Loucy (cell line): ENCODE results near the gene MRPS34.

ENCODE experiments used
- H2AFZ ChIP-seq: fragments of 200-600 bp; sonication (generic); 2 replicates; pipeline ENCODE4 v1.6.0; 2016; ENCODE audit warnings: antibody characterized with exemption, mild to moderate bottlenecking, low read length, moderate library complexity
- H3F3A ChIP-seq: fragments of 200-600 bp; 2 replicates; pipeline ENCODE4 v1.6.0; 2016; ENCODE audit warnings: antibody characterized with exemption, low read depth, mild to moderate bottlenecking
- H3K27me3 ChIP-seq: fragments of 200-600 bp; sonication (generic); 2 replicates; pipeline ENCODE4 v1.6.1; 2014; ENCODE audit warnings: low read length, mild to moderate bottlenecking; ENCODE audit not compliant: insufficient read depth, poor library complexity, severe bottlenecking
- H3K36me3 ChIP-seq: fragments of 200-600 bp; sonication (generic); 2 replicates; pipeline ENCODE4 v1.6.1; 2016; ENCODE audit warnings: low read length; ENCODE audit not compliant: insufficient read depth
- H3K4me1 ChIP-seq: fragments of 200-600 bp; sonication (generic); 2 replicates; pipeline ENCODE4 v1.5.1; 2014; ENCODE audit warnings: low read length, mild to moderate bottlenecking; ENCODE audit not compliant: insufficient read depth, poor library complexity, severe bottlenecking
- H3K4me2 ChIP-seq: fragments of 200-600 bp; sonication (generic); 2 replicates; pipeline ENCODE4 v1.6.0; 2014; ENCODE audit warnings: antibody characterized with exemption, low read length, low read depth, mild to moderate bottlenecking; ENCODE audit not compliant: poor library complexity, severe bottlenecking
- H3K4me3 ChIP-seq: fragments of 200-600 bp; sonication (generic); 2 replicates; pipeline ENCODE4 v1.5.1; 2014; ENCODE audit warnings: low read length, mild to moderate bottlenecking, mixed read lengths; ENCODE audit not compliant: poor library complexity, severe bottlenecking
- H3K79me2 ChIP-seq: fragments of 200-600 bp; sonication (generic); 2 replicates; pipeline ENCODE4 v1.6.1; 2014; ENCODE audit warnings: low read length; ENCODE audit not compliant: insufficient read depth
- H3K9ac ChIP-seq: fragments of 200-600 bp; sonication (generic); 2 replicates; pipeline ENCODE4 v1.6.0; 2014; ENCODE audit warnings: mild to moderate bottlenecking, low read depth, low read length, moderate library complexity; ENCODE audit not compliant: poor library complexity, severe bottlenecking
- H3K9me2 ChIP-seq: fragments of 200-600 bp; sonication (generic); replicated peaks from 2 replicates; pipeline ENCODE4 v1.6.1; 2016; ENCODE audit warnings: low read depth, low read length, mixed read lengths
- H3K9me3 ChIP-seq: fragments of 200-600 bp; sonication (generic); 2 replicates; pipeline ENCODE4 v1.6.1; 2014; ENCODE audit warnings: mild to moderate bottlenecking, antibody characterized with exemption, low read length, low read depth; ENCODE audit not compliant: insufficient read depth
- H4K20me1 ChIP-seq: fragments of 200-600 bp; sonication (generic); 2 replicates; pipeline ENCODE4 v1.6.0; 2014; ENCODE audit warnings: antibody characterized with exemption, low read length, mild to moderate bottlenecking; ENCODE audit not compliant: insufficient read depth, poor library complexity, severe bottlenecking
- EZH2phosphoT487 ChIP-seq: fragments of 200-600 bp; IDR thresholded peaks from 2 replicates; pipeline ENCODE4 v1.6.1; 2018; ENCODE audit warnings: antibody characterized with exemption, mild to moderate bottlenecking, moderate library complexity, borderline replicate concordance
- TF ChIP-seq, protein P1 (sequence below): fragments of 200-600 bp; sonication (generic); conservative IDR thresholded peaks from 2 replicates; pipeline ENCODE4 v1.5.1; 2014; ENCODE audit warnings: mild to moderate bottlenecking, antibody characterized with exemption, low read length

MRPS34 gene

GRCh38 chr16:1775006-1775845, 2.3 kb upstream of the MRPS34 start:
- H3K4me3 ChIP-seq = no peak overlapping the region
- no peaks in the 10 kb centered on the region for H3K36me3 ChIP-seq
- no peak overlapping the region for H3K9ac ChIP-seq

DNA sequence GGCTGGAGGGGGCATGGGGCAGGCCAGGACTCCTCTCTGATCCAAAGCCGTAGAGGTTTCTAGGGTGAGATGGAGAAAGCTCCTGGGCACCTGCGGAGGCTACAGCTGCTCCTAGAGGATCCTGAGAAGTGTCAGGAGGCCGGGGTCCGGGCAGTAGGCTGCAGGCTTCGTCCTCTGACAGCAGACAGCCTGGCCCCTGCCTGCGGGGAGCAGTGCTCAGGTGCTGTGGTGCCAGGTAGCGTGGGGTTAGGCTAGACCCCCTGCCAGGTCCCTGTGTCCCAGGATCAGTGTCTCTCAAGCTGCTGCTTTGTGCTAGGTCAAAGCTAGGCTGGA, 1.5 kb upstream of the MRPS34 start:
- no peaks in the 10 kb centered on the region for H3K4me1 ChIP-seq
- no peaks in the 10 kb centered on the region for H3K36me3 ChIP-seq
- peak overlapping the region; percentile 83 for H3K4me2 ChIP-seq
- no peak overlapping the region for H2AFZ ChIP-seq
- H3K9ac ChIP-seq = peak overlapping the region; percentile 86
- no peak for TF ChIP-seq EZH2phosphoT487
- no peaks in the 10 kb centered on the region for H3K9me2 ChIP-seq
- H3K4me3 ChIP-seq = peak overlapping the region; percentile 95
- H4K20me1 ChIP-seq = peaks cover 10% of the 10 kb centered on the region
- H3K79me2 ChIP-seq = peaks cover 23% of the 10 kb centered on the region; the same call in 1 of the 2 replicates
- H3K27me3 ChIP-seq = no peaks in the 10 kb centered on the region
- no peaks in the 10 kb centered on the region for H3K9me3 ChIP-seq
- no peaks in the 10 kb centered on the region for H3F3A ChIP-seq

More at GRCh38 chr16:1775006-1775845, 2.3 kb upstream of the MRPS34 start:
- no peaks in the 10 kb centered on the region for H3K27me3 ChIP-seq
- TF ChIP-seq, protein P1, sequence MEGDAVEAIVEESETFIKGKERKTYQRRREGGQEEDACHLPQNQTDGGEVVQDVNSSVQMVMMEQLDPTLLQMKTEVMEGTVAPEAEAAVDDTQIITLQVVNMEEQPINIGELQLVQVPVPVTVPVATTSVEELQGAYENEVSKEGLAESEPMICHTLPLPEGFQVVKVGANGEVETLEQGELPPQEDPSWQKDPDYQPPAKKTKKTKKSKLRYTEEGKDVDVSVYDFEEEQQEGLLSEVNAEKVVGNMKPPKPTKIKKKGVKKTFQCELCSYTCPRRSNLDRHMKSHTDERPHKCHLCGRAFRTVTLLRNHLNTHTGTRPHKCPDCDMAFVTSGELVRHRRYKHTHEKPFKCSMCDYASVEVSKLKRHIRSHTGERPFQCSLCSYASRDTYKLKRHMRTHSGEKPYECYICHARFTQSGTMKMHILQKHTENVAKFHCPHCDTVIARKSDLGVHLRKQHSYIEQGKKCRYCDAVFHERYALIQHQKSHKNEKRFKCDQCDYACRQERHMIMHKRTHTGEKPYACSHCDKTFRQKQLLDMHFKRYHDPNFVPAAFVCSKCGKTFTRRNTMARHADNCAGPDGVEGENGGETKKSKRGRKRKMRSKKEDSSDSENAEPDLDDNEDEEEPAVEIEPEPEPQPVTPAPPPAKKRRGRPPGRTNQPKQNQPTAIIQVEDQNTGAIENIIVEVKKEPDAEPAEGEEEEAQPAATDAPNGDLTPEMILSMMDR = no peak
- no peak for TF ChIP-seq EZH2phosphoT487
- no peaks in the 10 kb centered on the region for H3K9me2 ChIP-seq
- no peak overlapping the region for H3K4me2 ChIP-seq
- H3K79me2 ChIP-seq = peaks cover 26% of the 10 kb centered on the region; the same call in 1 of the 2 replicates
- H4K20me1 ChIP-seq = peaks cover 10% of the 10 kb centered on the region
- H3F3A ChIP-seq = no peaks in the 10 kb centered on the region
- no peaks in the 10 kb centered on the region for H3K4me1 ChIP-seq
- H3K9me3 ChIP-seq = no peaks in the 10 kb centered on the region
- no peak overlapping the region for H2AFZ ChIP-seq

DNA sequence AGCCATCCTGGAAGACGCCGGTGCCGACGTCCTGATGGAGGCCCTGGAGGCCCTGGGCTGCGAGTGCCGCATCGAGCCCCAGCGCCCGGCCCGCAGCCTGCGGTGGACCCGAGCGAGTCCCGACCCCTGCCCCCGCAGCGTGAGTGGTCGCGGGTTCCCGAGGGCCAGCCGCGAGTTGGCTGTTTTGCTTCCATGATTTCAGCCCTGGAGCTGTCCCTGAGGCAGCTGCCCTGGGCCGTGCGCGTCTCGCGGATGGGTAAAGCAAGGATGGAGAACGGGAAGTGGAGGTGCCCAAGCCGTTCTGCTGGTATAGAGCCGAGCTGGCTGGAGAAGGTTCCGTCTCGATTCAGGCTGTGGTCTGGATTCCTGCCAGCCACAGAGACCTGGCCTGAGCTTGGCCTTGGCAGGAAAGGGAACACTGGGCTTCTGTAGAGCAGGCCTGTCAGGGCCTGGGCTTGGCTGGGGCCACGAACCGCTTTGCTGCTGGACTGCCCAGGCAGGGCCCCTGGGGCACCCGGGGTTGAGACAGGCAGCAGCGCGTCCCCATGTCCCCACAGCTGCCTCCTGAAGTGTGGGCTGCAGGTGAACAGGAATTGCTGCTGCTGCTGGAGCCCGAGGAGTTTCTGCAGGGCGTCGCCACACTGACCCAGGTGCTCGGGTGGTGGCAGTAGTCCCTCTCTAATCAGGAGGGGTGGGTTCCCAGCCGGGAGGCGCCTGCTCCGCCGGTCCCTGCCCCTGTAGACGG, 941 bp upstream of the MRPS34 start:
- Histone ChIP-seq H4K20me1 (peaks cover 10% of the 10 kb centered on the region), H3K4me3 (peak overlapping the region; percentile 95), H3K9me3 (no peaks in the 10 kb centered on the region), H3K9ac (peak overlapping the region; percentile 86), H3K4me2 (peak overlapping the region; percentile 83), H2AFZ (peak overlapping the region; percentile 64; the same call in 1 of the 2 replicates), H3K9me2 (no peaks in the 10 kb centered on the region), H3K4me1 (no peaks in the 10 kb centered on the region), H3F3A (no peaks in the 10 kb centered on the region), H3K79me2 (peaks cover 23% of the 10 kb centered on the region; the same call in 1 of the 2 replicates), H3K36me3 (no peaks in the 10 kb centered on the region), H3K27me3 (no peaks in the 10 kb centered on the region)
- TF ChIP-seq, protein P1 = no peak
- no peak for TF ChIP-seq EZH2phosphoT487
